ENCODE data around the gene PPP1R37. TPM values are rescaled to one million over a fixed set of nuclear protein-coding genes. Genes with fewer than 3 reads are reported as not detected.

PPP1R37 gene
- total and polyA plus RNA-seq, 2 of the 13 experiments (the other 11 are each of a cell fraction or from before 2014, with no cell fraction given): 9.0 to 14.3 TPM

GRCh38 chr19:45099467-45100191, 6.7 kb downstream of the PPP1R37 start (continued):
- no peak for TF ChIP-seq HIVEP1 (CRISPR knock-in tag; IDR thresholded peaks at IDR 0.05)
- no peak for TF ChIP-seq ZNF121 (CRISPR knock-in tag; IDR thresholded peaks at IDR 0.05)
- no peak for TF ChIP-seq CTCF (CRISPR knock-in tag; IDR thresholded peaks at IDR 0.05)
- peak; percentile 62; the same call in 1 of the 2 replicates for TF ChIP-seq JUND (CRISPR knock-in tag; IDR thresholded peaks at IDR 0.05)
- TF ChIP-seq ZNF367 (CRISPR knock-in tag; IDR thresholded peaks at IDR 0.05; ENCODE audit: borderline replicate concordance): no peak
- 0 out of 2 replicates have a peak, but pooled peaks have one; percentile 9 for TF ChIP-seq CEBPG (CRISPR knock-in tag; IDR thresholded peaks at IDR 0.05)
- 0 out of 2 replicates have a peak, but pooled peaks have one; percentile 23 for TF ChIP-seq HDAC2 (CRISPR knock-in tag; IDR thresholded peaks at IDR 0.05)
- no peak for TF ChIP-seq HMG20B (CRISPR knock-in tag; conservative IDR thresholded peaks at IDR 0.05)
- TF ChIP-seq POLR2G (IDR thresholded peaks at IDR 0.05; ENCODE audit: low read depth, low read length): 0 out of 2 replicates have a peak, but pooled peaks have one; percentile 29
- TF ChIP-seq ARID5B (CRISPR knock-in tag; IDR thresholded peaks at IDR 0.05): 0 out of 2 replicates have a peak, but pooled peaks have one; percentile 25
- no peak for TF ChIP-seq HNRNPH1 (optimal IDR thresholded peaks at IDR 0.05; ENCODE audit: low read depth, low read length)
- no peak for TF ChIP-seq ZNF660 (CRISPR knock-in tag; IDR thresholded peaks at IDR 0.05; ENCODE audit: borderline replicate concordance, low read depth)
- TF ChIP-seq ZNF556 (CRISPR knock-in tag; IDR thresholded peaks at IDR 0.05; ENCODE audit: borderline replicate concordance): no peak
- TF ChIP-seq FOXK2 (IDR thresholded peaks at IDR 0.05): no peak
- no peak for TF ChIP-seq ZNF512B (CRISPR knock-in tag; IDR thresholded peaks at IDR 0.05; ENCODE audit: borderline replicate concordance)
- no peak for TF ChIP-seq FOXK1 (CRISPR knock-in tag; IDR thresholded peaks at IDR 0.05; ENCODE audit: borderline replicate concordance, low read depth)
- no peak for TF ChIP-seq RNF219 (CRISPR knock-in tag; IDR thresholded peaks at IDR 0.05)
- no peak for TF ChIP-seq ZMAT3 (CRISPR knock-in tag; conservative IDR thresholded peaks at IDR 0.05)

All from HepG2 (cell line).